Measurements from ENCODE around the gene RPN1. TPM values are rescaled to one million over a fixed set of nuclear protein-coding genes. Genes with fewer than 3 reads are reported as not detected.
A peak's percentile ranks its signal among the peaks of the same experiment; 100 is the strongest.

The RPN1 gene
- total and polyA plus RNA-seq, 2 of the 13 experiments (the other 11 are each of a cell fraction or from before 2014, with no cell fraction given): 290 to 342 TPM

DNA sequence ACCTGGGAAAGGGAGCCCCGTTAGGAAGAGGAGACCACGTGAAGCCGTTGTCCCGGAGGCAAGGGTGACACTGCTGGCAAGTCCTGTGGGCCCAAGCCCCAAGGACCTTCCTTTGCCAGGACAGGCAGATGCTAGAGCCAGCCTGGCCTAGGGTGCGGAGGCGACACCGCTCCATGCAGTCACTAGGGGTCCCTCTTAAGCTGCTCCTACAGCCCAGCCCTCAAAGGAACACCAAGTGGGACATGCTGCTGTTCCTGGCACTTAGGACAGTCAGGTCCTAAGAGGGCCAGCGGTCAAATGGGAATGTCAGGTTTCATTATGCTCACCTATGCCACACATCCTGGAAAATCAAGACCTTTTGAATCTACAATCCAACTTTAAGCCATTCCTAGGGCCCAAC is 59.7 kb downstream of the RPN1 start (continued):
- TF ChIP-seq ONECUT2 (CRISPR knock-in tag; IDR thresholded peaks at IDR 0.05): no peak
- no peak for TF ChIP-seq ZSCAN9 (CRISPR knock-in tag; IDR thresholded peaks at IDR 0.05; ENCODE audit: borderline replicate concordance)
- TF ChIP-seq ARID2 (CRISPR knock-in tag; IDR thresholded peaks at IDR 0.05; ENCODE audit: borderline replicate concordance): no peak
- no peak for TF ChIP-seq KLF9 (CRISPR knock-in tag; IDR thresholded peaks at IDR 0.05; ENCODE audit: low read depth)
- peak; percentile 52; the same call in 1 of the 2 replicates for TF ChIP-seq NFKB2 (CRISPR knock-in tag; IDR thresholded peaks at IDR 0.05; ENCODE audit: borderline replicate concordance)
- TF ChIP-seq KDM4B (CRISPR knock-in tag; IDR thresholded peaks at IDR 0.05): no peak
- no peak for TF ChIP-seq RNF2 (conservative IDR thresholded peaks at IDR 0.05; ENCODE audit: low read depth)
- TF ChIP-seq FOSL1 (CRISPR knock-in tag; IDR thresholded peaks at IDR 0.05; ENCODE audit: borderline replicate concordance): no peak
- 0 out of 2 replicates have a peak, but pooled peaks have one; percentile 46 for TF ChIP-seq ZNF607 (CRISPR knock-in tag; IDR thresholded peaks at IDR 0.05; ENCODE audit: borderline replicate concordance)
- no peak for TF ChIP-seq RFX5 (IDR thresholded peaks at IDR 0.05; ENCODE audit: low read depth, low read length)
- peak; percentile 51; the same call in 1 of the 2 replicates for TF ChIP-seq ZNF788 (CRISPR knock-in tag; IDR thresholded peaks at IDR 0.05; ENCODE audit: borderline replicate concordance)
- no peak for TF ChIP-seq EP300 (IDR thresholded peaks at IDR 0.05; ENCODE audit: low read depth in 2 of 2, low read length in 2 of 2)
- TF ChIP-seq EP300 (CRISPR knock-in tag; IDR thresholded peaks at IDR 0.05; ENCODE audit: borderline replicate concordance): no peak
- no peak for TF ChIP-seq FIP1L1 (IDR thresholded peaks at IDR 0.05; ENCODE audit: borderline replicate concordance, insufficient read depth, low read depth, low read length)
- TF ChIP-seq SAFB2 (CRISPR knock-in tag; IDR thresholded peaks at IDR 0.05; ENCODE audit: borderline replicate concordance, low read depth): no peak
- no peak for TF ChIP-seq FOXO1 (CRISPR knock-in tag; IDR thresholded peaks at IDR 0.05)
- no peak for TF ChIP-seq KLF15 (CRISPR knock-in tag; IDR thresholded peaks at IDR 0.05; ENCODE audit: borderline replicate concordance)
- TF ChIP-seq ZNF451 (CRISPR knock-in tag; IDR thresholded peaks at IDR 0.05): peak; percentile 34; the same call in 1 of the 2 replicates
- no peak for TF ChIP-seq YEATS4 (CRISPR knock-in tag; IDR thresholded peaks at IDR 0.05; ENCODE audit: borderline replicate concordance)
- no peak for TF ChIP-seq ZNF484 (CRISPR knock-in tag; IDR thresholded peaks at IDR 0.05; ENCODE audit: borderline replicate concordance, low read depth)
- peak; percentile 59; the same call in 1 of the 2 replicates for TF ChIP-seq ZFP90 (CRISPR knock-in tag; IDR thresholded peaks at IDR 0.05; ENCODE audit: borderline replicate concordance)
- TF ChIP-seq, protein P1, sequence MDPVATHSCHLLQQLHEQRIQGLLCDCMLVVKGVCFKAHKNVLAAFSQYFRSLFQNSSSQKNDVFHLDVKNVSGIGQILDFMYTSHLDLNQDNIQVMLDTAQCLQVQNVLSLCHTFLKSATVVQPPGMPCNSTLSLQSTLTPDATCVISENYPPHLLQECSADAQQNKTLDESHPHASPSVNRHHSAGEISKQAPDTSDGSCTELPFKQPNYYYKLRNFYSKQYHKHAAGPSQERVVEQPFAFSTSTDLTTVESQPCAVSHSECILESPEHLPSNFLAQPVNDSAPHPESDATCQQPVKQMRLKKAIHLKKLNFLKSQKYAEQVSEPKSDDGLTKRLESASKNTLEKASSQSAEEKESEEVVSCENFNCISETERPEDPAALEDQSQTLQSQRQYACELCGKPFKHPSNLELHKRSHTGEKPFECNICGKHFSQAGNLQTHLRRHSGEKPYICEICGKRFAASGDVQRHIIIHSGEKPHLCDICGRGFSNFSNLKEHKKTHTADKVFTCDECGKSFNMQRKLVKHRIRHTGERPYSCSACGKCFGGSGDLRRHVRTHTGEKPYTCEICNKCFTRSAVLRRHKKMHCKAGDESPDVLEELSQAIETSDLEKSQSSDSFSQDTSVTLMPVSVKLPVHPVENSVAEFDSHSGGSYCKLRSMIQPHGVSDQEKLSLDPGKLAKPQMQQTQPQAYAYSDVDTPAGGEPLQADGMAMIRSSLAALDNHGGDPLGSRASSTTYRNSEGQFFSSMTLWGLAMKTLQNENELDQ (CRISPR knock-in tag; IDR thresholded peaks at IDR 0.05; ENCODE audit: borderline replicate concordance): no peak
- no peak for TF ChIP-seq ZNF746 (CRISPR knock-in tag; IDR thresholded peaks at IDR 0.05)
- TF ChIP-seq ZBTB7A (CRISPR knock-in tag; IDR thresholded peaks at IDR 0.05): no peak
- TF ChIP-seq, protein P2, sequence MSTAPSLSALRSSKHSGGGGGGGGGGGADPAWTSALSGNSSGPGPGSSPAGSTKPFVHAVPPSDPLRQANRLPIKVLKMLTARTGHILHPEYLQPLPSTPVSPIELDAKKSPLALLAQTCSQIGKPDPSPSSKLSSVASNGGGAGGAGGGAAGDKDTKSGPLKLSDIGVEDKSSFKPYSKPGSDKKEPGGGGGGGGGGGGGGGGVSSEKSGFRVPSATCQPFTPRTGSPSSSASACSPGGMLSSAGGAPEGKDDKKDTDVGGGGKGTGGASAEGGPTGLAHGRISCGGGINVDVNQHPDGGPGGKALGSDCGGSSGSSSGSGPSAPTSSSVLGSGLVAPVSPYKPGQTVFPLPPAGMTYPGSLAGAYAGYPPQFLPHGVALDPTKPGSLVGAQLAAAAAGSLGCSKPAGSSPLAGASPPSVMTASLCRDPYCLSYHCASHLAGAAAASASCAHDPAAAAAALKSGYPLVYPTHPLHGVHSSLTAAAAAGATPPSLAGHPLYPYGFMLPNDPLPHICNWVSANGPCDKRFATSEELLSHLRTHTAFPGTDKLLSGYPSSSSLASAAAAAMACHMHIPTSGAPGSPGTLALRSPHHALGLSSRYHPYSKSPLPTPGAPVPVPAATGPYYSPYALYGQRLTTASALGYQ (CRISPR knock-in tag; IDR thresholded peaks at IDR 0.05): no peak
- peak; percentile 96 for TF ChIP-seq ZNF7 (CRISPR knock-in tag; IDR thresholded peaks at IDR 0.05)
- TF ChIP-seq ETV6 (CRISPR knock-in tag; conservative IDR thresholded peaks at IDR 0.05): no peak
- TF ChIP-seq MED1 (CRISPR knock-in tag; IDR thresholded peaks at IDR 0.05): peak; percentile 42; the same call in 1 of the 2 replicates
- TF ChIP-seq NR1H2 (CRISPR knock-in tag; IDR thresholded peaks at IDR 0.05; ENCODE audit: borderline replicate concordance, low read depth): no peak
- TF ChIP-seq REL (CRISPR knock-in tag; conservative IDR thresholded peaks at IDR 0.05): no peak

Data from HepG2 (cell line).